Astrocyte (in vitro differentiated cells and primary cell): Measurements from ENCODE around the gene HIRIP3.

Source experiments
- EZH2 ChIP-seq: IDR thresholded peaks from 2 replicates; pipeline ENCODE4 v1.6.1; 2012; ENCODE audit warnings: mild to moderate bottlenecking, low read length, inconsistent platforms; ENCODE audit not compliant: insufficient read depth
- TF ChIP-seq, protein P1 (sequence below): IDR thresholded peaks from 2 replicates; pipeline ENCODE4 v1.5.1; 2011; ENCODE audit warnings: low read depth, mild to moderate bottlenecking, inconsistent platforms, low read length, moderate library complexity; ENCODE audit not compliant: insufficient read depth

DNA sequence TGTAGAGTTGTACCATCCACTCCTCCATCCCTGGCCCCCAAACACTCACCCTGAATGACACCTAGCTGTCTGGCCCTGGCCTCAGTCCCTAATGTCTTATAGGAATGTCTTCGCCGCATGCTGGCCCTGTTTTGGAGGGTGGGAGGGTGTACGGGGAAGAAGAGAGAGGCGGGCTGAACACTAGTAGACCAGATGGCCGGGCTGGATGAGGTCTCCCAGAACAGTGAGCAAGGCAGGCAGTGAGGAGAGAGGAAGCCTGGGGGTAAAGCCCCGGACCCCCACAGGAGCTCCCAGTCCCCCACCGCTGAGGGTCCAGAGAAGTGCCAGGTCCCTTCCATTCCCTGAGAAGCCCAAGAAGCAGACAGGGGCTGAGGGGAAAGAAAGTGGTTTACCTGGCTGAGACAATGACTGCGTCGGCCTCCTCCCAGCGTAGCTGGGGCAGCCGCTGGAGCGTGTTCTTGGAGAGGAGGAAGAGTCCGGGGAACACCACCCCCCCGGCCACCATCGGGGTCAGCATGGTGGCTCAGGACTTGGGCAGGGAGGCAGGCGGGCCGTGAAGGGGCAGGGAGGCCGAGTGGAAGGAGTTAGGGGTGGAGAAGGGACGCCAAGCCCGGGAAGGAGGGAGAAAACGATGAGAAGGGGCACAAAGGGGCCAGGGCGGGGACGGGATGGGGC is 34.7 kb upstream of the HIRIP3 start:
- TF ChIP-seq EZH2, result peak; percentile 61
- TF ChIP-seq, protein P1, sequence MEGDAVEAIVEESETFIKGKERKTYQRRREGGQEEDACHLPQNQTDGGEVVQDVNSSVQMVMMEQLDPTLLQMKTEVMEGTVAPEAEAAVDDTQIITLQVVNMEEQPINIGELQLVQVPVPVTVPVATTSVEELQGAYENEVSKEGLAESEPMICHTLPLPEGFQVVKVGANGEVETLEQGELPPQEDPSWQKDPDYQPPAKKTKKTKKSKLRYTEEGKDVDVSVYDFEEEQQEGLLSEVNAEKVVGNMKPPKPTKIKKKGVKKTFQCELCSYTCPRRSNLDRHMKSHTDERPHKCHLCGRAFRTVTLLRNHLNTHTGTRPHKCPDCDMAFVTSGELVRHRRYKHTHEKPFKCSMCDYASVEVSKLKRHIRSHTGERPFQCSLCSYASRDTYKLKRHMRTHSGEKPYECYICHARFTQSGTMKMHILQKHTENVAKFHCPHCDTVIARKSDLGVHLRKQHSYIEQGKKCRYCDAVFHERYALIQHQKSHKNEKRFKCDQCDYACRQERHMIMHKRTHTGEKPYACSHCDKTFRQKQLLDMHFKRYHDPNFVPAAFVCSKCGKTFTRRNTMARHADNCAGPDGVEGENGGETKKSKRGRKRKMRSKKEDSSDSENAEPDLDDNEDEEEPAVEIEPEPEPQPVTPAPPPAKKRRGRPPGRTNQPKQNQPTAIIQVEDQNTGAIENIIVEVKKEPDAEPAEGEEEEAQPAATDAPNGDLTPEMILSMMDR, result no peak
